Loucy (cell line): ENCODE data around the gene RAET1G.

ENCODE experiments used
- CTCF ChIP-seq: fragments of 200-600 bp; sonication (generic); conservative IDR thresholded peaks from 2 replicates; pipeline ENCODE4 v1.5.1; 2014; ENCODE audit warnings: mild to moderate bottlenecking, antibody characterized with exemption, low read length
- EZH2phosphoT487 ChIP-seq: fragments of 200-600 bp; IDR thresholded peaks from 2 replicates; pipeline ENCODE4 v1.6.1; 2018; ENCODE audit warnings: antibody characterized with exemption, mild to moderate bottlenecking, moderate library complexity, borderline replicate concordance

GRCh38 chr6:149931501-149931900 lies 8.6 kb upstream of the RAET1G start:
- TF ChIP-seq CTCF: no peak
- no peak for TF ChIP-seq EZH2phosphoT487
